ENCODE measurements around the gene TNFRSF4. TPM values are rescaled to one million over a fixed set of nuclear protein-coding genes. Genes with fewer than 3 reads are reported as not detected.

TNFRSF4 gene
- polyA plus RNA-seq, 1 donor = 3.2 TPM

DNA sequence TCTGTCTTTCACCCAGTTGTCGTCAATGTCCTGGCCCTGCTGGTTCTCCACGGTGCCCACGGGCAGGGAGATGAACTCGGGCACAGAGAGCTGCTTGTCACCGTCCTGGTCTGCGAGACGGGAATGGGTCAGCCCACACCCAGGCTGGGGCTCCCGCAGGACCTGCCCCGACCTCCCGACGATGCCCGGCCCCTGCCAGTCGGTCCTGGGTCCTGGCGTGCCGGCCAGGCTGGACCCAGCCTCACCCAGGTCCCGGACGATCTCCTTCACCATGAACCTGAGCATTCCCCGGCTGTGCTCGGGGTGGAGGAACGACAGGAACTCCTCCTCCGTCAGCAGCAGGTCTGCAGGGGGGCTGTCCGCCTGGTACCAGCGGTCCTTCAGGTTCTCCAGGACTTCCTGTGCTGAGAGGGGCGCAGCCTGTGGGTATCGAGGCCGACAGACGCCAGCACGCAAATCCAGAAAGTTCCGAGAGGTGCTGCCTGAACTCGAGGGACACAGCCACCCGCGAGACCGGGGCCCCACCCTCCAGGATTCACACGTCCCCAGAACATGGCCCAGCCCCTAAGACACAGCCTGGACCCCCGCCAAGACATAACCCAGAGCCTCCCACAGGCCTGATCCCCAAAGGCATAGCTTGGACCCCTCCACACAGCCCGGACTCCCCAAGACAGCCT is 4.7 kb upstream of the TNFRSF4 start:
- DNase-seq (ENCODE audit: low read depth) = no peak

DNA sequence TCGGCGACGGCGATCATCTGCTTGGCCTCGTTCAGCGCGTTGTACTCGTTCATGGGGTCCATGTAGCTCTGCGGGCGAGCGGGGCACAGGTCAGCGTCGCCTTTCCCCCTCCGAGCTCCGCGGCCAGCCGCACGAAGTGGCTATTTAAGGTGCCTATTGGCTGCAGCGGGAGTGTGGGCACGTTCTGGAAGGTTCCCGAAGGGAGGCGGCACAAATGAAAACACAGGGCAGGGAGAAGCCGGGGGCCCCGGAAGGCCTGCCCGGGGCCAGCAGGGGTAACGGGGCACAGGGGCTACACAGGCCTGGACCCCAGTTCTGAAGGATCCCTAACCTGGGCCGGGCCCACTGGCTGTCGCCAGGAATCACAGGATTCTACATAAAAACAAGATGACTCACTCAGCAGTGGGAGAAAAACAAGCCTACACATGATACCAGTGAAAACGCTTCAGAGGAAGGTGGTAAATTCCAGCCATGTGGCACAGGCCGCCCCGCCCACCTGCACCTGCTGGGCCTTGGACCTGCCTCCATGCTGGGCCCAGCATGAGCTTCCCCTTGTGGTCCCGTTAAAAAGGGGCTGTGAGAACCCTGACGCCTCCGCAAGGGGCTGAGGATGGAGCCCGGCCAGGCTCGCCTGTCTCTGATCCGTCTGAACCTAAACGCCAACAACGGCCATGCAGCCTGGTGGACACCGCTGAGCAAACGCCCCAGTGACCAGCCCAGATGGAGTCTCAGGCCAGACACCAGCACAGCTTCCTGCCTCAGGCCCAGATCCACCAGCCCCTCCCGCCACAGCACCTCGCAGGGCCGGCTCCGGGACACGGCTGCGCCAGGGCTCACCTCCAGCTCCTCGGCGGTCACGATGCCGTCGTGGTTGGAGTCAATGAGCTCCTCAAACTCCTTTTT is 3.9 kb upstream of the TNFRSF4 start:
- no peak for DNase-seq (ENCODE audit: low read depth)

DNA sequence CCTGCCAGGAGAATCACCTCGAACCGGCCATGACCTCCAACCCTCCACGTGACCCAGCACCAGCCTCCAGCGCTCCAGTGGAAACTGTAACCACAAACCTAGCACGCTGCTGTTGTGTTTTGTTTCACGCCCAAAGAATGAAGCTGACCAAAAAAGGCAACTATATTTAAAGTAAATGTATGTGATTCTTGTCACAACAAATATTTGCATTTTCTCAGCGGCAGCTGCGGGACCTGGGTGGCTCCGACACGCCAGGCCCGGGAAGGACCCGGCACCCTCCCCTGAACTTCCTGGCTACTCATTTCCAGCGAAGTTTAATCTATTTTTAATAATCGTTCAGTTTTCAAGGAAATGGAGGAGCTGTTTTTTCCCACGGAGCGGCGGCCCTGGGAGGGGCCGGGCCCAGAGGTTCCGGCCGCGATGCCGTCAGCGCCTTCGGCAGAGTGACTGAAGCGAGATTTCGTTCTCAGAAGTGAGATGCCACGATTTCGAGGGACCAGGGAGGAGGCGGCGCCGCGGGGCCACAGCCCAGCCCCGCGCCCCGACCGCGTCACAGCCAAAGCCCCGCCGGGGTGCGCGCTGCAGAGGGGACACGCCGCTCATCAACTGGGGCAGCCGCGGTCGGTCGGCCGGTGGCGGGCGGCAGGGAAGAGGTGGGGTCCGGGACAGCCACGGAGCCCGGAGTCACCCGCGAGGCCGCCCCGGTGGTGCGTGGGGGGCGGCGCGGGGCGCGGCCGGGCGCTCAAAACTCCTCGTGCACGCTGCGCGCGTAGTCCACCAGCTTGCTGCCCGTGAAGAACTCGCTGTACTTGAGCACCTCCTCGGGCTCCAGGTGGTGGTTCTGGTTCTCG is 3.0 kb upstream of the TNFRSF4 start:
- DNase-seq (ENCODE audit: low read depth) = no peak

DNA sequence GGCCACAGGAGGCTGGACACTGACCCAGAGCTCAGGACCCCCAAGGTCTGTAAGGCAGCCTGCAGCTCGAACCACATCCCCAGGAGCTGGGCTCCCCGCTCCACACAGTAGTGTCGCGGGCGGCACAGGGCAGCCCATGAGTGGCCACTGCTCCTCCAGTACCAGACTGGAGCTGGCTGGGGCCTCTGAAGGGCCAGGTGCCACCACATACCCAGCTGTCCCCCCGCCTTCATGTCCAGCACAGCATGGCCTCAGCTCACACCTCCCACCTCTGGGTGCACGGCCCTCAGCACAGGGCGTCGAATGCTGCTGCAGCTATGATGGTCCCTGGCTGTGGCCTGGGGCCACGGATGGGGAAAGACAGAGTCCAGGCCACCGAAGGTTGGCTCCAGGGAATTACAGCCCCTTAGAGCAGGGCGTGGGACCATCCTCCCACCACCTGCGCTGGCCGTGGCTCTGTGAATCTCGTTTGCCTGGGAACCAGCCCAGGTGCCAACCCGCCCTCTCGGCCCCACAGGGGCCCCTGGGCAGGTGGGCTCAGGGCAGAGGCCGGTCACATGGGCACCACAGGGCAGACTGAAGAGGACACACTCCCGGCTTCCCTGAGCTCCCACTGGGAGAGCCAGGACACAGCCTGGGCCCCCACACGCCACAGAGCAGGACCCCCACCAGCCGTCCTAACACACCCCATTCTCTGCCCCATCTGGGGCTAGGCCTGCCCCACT is 2.1 kb upstream of the TNFRSF4 start:
- no peak for DNase-seq (ENCODE audit: low read depth)

DNA sequence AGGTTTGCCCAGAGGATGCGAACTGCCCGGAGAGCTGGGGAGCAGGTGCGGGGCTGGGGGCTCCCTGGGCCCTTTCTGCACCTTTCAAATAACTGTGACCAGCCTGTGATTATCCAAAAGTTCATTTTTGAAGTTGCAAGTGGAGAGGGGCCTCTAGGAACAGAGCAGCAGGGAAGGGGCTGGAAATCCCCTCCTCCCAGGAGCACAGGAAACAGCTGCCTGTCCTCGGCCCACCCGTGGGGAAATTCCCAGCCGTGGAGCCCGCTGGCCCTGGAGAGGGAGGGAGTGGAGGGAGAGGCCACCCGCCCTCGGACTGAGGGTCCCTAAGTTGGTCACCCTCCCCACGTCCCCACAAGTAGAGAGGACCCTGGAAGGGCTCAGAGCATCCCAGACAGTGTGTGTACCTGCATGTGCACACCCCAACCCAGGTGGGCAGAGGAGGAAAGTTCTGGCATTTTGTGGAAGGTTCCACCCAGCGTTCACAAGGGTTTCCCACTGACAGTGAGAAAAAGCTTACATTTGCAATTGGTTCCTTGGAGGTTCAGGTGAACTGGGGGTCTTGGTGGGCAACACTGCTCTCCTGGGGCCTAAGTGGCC is 1.2 kb upstream of the TNFRSF4 start:
- DNase-seq (ENCODE audit: low read depth) = no peak

DNA sequence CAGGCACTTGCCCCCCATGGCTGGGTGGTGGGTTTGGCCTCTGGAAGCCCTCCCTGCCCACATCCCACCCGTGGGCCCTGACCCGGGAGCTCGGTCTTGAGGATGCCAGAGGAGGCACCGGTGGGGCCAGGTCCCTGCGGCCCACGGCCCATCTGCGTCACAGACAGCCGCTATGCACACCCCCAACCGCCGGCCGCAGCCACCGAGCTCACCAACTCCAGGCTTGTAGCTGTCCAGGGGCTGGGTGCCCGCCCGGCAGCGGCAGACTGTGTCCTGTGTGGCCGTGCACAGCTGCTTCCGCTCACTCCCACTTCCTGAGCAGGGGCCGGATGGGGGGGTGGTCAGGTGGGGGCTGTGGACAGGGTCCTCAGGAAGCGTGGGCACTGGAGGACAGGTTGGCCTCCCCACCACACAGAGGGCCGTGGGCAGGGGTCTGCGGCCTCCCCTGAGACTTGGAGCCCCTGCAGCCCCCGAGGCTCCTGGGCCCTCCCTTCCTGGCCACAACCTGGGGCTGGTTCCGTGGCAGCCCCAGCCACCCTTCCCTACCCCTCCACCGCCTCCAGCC is 1.1 kb downstream of the TNFRSF4 start:
- DNase-seq (ENCODE audit: low read depth) = no peak

DNA sequence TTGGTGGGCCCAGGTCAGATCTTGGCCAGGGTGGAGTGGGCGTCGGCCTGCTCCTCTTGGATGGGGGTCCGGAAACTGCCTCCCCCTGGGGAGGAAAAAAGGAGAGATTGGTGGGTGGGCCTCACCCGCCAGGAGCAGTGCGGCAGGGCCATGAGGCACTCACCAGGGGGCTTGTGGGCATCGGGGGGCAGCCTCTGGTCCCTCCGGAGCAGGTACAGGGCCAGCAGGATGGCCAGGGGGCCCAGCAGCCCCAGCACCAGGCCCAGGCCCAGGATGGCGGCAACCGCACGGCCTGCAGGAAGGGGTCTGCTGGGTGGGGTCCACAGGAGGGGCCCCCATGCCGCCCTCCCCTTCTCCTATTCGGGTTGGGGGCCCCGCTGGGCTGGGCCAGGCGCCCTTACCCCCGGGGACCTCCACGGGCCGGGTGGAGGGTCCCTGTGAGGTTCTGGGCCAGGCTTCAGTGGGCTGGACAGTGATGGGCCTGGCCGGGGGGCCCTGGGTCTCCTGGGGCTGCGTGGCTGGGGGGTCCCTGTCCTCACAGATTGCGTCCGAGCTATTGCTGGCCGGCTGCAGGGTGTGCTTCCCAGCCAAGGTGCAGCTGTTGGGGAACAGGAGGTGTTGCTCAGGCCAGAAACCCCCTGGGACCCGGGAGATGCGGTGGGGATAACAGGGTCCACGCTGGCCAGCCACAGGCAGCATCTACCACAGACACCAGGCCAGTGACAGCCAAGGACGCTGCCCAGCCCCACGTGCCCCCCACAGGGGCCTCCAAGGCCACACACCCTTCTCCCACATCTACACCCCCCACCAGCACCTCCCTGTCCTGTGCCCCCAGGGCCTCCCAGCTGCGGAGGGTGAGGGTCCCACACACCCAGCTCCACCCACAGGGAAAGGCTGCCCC is 2.2 kb downstream of the TNFRSF4 start:
- no peak for DNase-seq (ENCODE audit: low read depth)

DNA sequence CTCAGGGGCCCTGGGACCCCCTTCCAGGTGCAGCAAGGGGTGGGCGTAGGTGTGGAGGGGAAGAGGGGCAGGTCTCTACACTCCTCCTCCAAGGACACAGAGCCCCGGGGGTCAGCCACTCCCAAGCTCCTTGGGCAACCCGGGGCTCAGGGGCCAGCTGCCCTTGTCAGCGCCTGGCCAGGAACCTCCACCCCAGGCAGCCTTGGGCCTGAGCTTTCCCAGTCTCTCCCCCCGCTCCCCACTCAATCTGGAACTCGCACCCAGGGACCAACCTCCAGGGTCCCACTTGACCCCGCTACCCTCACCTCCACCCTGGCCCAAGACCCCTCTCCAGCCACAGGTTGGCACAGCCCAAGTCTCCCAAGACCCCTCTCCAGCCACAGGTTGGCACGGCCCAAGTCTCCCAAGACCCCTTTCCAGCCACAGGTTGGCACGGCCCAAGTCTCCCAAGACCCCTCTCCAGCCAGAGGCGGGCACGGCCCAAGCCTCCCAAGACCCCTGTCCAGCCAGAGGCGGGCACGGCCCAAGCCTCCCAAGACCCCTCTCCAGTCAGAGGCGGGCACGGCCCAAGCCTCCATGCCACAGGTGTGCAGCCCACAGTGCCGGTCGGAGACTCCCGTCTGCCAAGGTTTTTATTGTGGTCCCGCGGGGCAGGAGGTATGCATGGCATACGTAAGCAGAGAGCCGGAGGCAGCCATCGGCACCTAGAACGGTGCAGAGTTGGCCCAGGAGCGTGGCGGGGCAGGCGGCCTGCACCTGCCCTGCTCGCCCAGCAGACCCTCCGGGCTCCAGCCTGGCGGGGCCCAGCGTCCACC is 3.0 kb downstream of the TNFRSF4 start:
- no peak for DNase-seq (ENCODE audit: low read depth)

DNA sequence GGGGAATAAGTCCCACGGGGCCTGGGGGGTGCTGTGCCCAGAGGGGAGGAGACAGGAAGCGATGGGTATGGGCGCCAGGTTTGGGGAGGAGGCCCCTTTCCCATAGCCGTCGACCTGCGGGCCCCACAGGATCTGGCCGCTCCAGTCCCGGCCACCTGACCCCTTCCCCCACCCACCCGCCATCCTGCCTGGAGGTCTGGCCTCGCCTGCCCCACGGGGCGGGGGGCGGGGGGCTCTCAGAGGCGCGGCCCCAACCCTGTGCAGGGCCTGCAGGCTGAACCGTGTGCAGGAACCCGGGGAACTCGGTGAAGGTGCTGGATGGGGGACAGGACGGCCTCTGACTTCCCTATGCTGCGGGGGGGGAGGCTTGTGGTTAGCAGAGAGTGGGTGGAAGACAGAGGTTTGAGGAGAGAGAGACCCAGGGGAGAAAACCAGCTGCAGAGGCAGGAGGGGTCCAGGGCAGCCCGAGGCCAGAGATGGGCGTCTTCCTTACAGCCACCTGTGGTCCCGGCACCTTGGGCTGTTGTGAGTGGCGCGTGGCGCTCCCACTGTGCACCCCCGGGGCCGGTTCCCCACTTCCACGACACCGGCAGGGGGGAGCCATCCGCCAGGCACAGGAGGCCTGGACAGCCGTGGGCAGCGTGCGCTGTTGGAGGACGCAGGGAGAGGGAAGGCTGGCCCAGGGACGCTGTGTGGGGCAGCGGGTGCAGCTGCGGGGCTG is 5.1 kb downstream of the TNFRSF4 start:
- no peak for DNase-seq (ENCODE audit: low read depth)

DNA sequence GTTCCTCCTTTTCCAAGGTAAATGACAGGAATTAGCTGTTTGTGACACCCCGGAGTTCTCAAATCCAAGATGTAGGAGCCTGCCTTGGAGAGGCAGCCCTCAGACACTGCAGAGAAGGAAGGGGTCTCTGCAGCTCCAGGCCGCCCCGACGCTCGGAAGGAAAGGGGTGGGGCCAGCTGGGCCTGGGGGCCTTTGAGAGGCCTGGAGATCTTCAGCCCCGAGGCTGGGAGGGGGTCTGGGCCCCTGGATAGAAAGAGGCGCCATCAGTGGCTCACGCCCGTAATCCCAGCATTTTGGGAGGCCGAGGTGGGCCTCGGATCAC is 6.4 kb downstream of the TNFRSF4 start:
- DNase-seq (ENCODE audit: low read depth) = no peak

DNA sequence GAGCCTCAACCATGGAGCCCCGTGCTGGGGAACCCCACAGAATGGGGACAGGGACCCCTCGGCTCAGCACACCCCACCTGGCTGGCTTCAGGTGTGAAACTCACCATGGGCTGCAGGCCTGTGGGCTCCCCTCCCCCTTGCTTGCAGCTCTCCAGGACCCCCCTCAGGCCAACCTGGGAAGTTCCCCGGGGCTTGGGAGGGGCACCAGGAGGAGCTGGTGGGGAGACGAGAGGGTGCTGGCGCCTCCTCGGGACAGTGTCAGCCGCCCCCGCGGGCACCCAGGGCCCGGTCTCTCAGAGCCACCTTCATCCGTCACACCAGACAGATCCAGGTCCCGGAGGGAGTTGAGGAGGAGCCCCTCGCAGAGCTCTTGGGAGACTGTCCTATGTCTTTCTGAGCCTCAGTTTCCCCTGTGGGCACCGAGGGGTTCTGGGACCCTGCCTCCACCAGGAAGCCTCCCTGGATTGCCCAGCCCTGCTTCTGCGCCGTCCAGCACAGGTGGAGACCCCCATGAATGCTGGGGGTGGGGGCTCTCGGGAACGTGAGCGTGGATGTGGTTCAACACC is 6.9 kb downstream of the TNFRSF4 start:
- no peak for DNase-seq (ENCODE audit: low read depth)

DNA sequence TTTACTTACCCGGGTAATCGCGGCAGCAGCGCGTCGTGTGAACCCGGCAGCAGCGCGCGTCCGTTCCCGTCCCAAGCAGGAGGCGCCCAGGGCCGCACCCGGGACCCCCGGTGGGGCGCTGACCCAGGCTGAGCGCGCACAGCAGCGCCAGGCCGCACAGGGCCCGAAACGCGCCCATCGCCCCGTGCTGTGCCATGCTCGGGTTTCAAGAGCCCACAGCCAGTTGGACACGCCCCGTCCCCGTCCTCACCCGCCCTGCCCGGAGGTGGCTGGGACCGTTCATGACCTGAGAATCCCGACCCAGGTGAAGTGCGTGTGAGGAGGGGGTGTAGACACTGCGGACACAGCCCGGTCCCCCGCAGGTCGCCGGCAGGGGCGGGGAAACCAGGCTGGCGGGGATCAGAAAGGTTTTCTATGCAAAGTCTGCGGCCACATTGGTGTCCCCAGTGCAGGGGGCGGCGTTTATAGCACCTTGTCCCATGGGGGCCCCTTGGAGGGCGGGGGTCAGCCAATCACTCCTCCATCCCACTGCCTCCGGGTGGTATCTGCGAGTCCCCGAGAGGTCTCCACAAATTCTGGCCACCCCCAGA is 7.5 kb downstream of the TNFRSF4 start, which contains the start of gene TNFRSF18:
Gene TNFRSF18, minus strand, starts transcription at position 217 of the 590 bp plus-strand sequence. Its CDS starts 21 bp downstream, at position 196.
- DNase-seq (ENCODE audit: low read depth) = no peak

DNA sequence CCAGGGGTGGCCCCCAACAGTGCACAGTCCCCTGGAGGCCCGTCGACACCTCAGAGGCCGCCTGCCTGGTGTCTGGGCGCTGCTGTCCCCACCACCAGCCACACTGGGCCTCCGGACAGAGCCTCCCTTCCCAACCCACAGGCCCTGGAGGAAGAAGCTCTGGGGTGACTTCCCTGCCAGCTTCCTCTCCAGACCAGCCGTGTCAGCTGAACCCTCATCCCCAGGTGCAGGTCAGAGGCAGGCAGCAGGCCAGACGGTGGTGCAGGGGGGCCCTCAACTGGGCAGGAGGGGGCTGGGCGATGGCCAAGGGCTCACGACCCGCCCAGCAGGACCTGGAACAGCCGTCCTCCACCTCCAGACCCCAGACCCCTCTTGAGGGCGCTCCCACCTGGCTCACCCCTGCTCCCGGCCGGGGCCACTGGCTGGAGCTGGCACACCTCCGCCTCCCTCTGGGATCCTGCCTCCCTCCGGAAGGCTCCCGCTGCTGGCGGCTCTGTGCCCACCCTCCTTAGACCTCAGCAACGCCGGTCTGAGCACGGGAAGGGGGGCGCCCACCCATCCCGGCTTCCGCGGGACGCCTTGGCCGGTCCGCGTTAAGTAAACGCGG is 8.1 kb downstream of the TNFRSF4 start:
- no peak for DNase-seq (ENCODE audit: low read depth)

DNA sequence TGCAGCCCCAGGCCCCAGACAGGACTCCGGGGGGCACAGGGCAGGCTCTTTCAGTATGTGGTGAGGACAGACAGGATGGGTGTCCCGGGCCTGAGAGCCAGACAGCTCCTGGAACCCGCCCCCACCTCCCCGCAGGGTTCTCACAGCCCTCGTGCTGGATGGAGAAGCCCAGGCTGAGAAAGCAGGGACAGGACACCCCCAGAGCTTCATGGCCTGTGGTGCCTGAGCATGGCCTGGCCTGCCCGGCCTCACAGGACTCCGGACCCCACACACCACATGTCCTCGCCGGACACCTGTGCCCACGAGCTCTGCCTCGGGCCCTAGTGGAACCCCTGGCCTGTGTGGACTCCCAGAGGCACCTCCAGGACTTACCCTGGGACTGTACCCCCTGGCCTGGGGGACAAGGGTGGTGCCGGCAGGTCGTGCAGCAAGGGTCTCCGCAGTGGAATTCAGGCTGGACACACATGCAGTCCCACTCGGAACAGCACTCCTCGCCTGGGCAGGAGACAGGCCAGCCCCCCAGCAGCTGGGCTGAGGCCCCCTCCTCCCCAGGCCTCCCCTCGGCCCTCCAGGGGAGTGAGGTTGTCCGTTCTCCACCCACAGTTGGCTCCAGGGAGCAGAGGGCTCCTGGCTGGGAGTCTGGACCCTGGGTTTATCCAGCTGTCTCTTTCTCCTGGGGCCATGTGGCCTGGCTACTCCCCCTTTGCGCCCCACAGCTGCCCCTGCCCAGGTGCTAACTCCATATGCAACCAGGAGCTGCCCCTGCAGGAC is 8.8 kb downstream of the TNFRSF4 start:
- no peak for DNase-seq (ENCODE audit: low read depth)

DNA sequence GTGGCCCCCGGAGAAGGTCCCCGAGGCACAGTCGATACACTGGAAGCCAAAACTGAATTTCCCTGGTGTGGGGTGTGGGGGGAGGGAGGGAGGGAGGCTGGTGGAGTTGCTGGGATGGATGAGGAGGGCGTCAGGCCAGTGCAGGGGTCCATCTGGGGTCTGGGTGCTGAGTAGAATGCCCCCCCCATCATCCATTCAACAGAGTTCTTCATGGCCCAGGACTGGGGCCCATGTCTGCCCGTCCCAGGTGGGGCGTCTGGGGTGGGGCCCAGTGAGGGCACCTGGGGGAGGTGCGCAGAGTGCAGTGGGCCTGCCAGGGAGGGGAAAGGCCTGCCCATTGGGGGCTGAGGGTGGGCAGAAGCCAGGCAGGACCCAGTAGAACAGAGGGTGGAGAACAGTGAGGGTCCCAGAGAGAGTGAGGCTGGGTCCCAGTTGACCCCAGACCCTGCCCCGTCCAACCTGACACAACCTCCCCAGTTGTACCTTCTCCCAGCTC is 9.5 kb downstream of the TNFRSF4 start:
- no peak for DNase-seq (ENCODE audit: low read depth)
